Vagina (tissue), 2 donors: ENCODE measurements around the gene ARFGAP3. TPM values are rescaled to one million over a fixed set of nuclear protein-coding genes. Genes with fewer than 3 reads are reported as not detected.

Experiments used
- DNase-seq, 2 donors: peaks; one replicate each; pipeline ENCODE4 v3.0.0-alpha.2; 2017; ENCODE audit errors: extremely low spot score in 2 of 2
- H3K27ac ChIP-seq: fragments of 200-600 bp; sonication (generic); one replicate; pipeline ENCODE4 v1.5.1; 2019
- H3K27me3 ChIP-seq: fragments of 200-600 bp; sonication (generic); one replicate; pipeline ENCODE4 v1.5.1; 2019
- H3K36me3 ChIP-seq, 2 donors: fragments of 200-600 bp; sonication (generic); one replicate each; pipeline ENCODE4 v1.5.1; 2017 to 2019
- H3K4me1 ChIP-seq: fragments of 200-600 bp; sonication (generic); one replicate; pipeline ENCODE4 v1.5.1; 2019
- H3K4me3 ChIP-seq, 2 donors: fragments of 200-600 bp; sonication (generic); 1 replicate in 1 of 2; 2 replicates in 1 of 2; pipeline ENCODE4 v1.5.1; 2016 to 2019
- H3K9me3 ChIP-seq: fragments of 200-600 bp; sonication (generic); one replicate; pipeline ENCODE4 v1.5.1; 2019
- POLR2A ChIP-seq, 2 donors: fragments of 450-650 bp; IDR thresholded peaks; one replicate each; pipeline ENCODE4 v1.6.1; 2017; ENCODE audit warnings: antibody characterized with exemption in 2 of 2, mild to moderate bottlenecking in 2 of 2, moderate library complexity in 2 of 2
- POLR2AphosphoS5 ChIP-seq, 2 donors: sonication (generic); formaldehyde crosslinking; IDR thresholded peaks; one replicate each; pipeline ENCODE4 v1.9.0; 2017; ENCODE audit warnings: antibody characterized with exemption in 2 of 2, mild to moderate bottlenecking in 2 of 2, low read depth in 1 of 2; ENCODE audit not compliant: insufficient read depth in 1 of 2
- intact Hi-C: fragments of 100-400 bp; cut with DNase I; formaldehyde crosslinking; loops from one replicate; pipeline ENCODE4 v1.15.1; 2023
- total RNA-seq: library from RNA; depleted of rRNA; stranded (reverse); fragments of >200 nt; gene quantifications from one replicate; pipeline ENCODE4 v1.2.3, GENCODE V29; 2016
- TF ChIP-seq, protein P1 (sequence below), 3 experiments: fragments of 450-650 bp in 2 of 3; fragments of 200-600 bp in 1 of 3; sonication (generic) in 1 of 3; IDR thresholded peaks; one replicate each; pipeline ENCODE4 v1.5.1; 2017 to 2019; ENCODE audit warnings: antibody characterized with exemption in 3 of 3, mild to moderate bottlenecking in 2 of 3, moderate library complexity in 2 of 3

Gene ARFGAP3
- total RNA-seq, 1 donor from 2014 or later, result 28.0 TPM

DNA sequence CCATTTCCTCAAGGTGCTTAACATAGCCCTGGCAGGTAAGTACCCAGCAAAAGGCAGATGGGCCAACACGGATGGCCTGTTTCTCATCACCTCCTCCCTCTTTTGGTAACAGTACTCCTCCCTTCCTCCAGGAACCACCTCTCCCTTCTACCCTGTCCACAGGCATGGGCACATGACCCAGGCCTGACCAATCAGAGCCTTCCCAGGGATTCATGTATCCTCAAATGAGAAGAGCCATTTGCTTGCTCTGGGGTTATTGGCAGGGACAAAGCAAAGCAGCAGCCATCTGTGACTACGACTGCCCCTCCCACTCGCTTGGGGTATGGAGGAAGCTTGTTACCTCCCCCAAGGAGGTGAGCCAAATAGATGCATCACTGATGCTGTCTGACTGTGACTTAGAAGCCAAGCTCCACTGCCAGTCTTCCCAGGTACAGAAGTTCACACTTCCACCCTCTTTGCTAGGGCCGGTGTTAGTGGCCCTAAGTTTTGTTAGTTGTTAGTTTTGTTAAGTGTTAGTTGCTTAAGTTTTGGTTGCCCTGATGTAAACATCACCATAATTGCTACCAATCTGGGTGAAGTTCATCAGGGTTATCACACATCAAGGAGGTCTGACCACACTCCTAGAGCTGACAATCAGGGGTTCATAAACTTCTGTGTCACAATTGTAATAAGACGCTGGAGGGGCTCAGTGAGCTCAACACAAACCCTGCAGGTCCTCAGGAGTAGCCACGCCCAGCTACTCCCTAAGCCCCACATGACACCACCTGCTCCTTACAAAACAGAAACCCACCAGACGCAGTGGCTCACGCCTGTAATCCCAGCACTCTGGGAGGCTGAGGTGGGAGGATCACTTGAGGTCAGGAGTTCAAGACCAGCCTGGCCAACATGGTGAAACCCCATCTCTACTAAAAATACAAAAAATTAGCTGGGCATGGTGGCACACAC, 57.3 kb downstream of the ARFGAP3 start:
- H3K4me1 ChIP-seq, result no peaks in the 10 kb centered on the region
- no peak overlapping the region for H3K27ac ChIP-seq
- DNase-seq, result no peak
- no peaks in the 10 kb centered on the region for H3K27me3 ChIP-seq
- peaks cover 0 to 28% of the 10 kb centered on the region in 2 donors for H3K36me3 ChIP-seq
- TF ChIP-seq POLR2A (IDR thresholded peaks at IDR 0.05) (no peak), POLR2AphosphoS5 (IDR thresholded peaks at IDR 0.05; ENCODE audit: insufficient read depth in 1 of 2, low read depth in 1 of 2) (no peak)
- no peak overlapping the region for H3K4me3 ChIP-seq
- H3K9me3 ChIP-seq, result no peaks in the 10 kb centered on the region
- intact Hi-C loops, result no loop called here

DNA sequence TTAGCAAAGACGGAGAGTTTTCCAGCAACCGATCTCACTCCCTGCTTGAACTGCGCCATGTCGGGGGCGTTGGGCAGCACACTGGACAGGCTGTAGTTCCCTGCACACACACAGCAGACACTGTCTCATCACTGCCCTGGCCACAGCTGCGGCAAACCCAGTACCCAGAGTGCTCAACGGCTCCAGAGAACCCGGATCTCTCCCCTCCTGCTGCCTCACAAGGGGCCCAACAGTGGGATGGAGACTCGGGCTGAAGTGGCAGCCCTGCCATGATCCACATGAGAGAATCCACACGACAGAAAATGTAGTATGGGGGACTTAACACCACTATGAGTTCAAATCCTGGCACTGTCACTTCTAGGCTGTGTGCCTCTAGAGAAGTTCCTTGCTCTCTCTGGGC, 58.0 kb downstream of the ARFGAP3 start:
- peaks cover 0 to 28% of the 10 kb centered on the region in 2 donors for H3K36me3 ChIP-seq
- no peak overlapping the region for H3K4me3 ChIP-seq
- TF ChIP-seq POLR2AphosphoS5 (IDR thresholded peaks at IDR 0.05; ENCODE audit: insufficient read depth in 1 of 2, low read depth in 1 of 2), result no peak
- TF ChIP-seq POLR2A (IDR thresholded peaks at IDR 0.05), result no peak
- TF ChIP-seq, protein P1, sequence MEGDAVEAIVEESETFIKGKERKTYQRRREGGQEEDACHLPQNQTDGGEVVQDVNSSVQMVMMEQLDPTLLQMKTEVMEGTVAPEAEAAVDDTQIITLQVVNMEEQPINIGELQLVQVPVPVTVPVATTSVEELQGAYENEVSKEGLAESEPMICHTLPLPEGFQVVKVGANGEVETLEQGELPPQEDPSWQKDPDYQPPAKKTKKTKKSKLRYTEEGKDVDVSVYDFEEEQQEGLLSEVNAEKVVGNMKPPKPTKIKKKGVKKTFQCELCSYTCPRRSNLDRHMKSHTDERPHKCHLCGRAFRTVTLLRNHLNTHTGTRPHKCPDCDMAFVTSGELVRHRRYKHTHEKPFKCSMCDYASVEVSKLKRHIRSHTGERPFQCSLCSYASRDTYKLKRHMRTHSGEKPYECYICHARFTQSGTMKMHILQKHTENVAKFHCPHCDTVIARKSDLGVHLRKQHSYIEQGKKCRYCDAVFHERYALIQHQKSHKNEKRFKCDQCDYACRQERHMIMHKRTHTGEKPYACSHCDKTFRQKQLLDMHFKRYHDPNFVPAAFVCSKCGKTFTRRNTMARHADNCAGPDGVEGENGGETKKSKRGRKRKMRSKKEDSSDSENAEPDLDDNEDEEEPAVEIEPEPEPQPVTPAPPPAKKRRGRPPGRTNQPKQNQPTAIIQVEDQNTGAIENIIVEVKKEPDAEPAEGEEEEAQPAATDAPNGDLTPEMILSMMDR (IDR thresholded peaks at IDR 0.05), result no peak
- intact Hi-C loops, result no loop called here
- H3K9me3 ChIP-seq, result no peaks in the 10 kb centered on the region
- no peak overlapping the region for H3K27ac ChIP-seq
- no peak for DNase-seq
- H3K27me3 ChIP-seq, result no peaks in the 10 kb centered on the region
- H3K4me1 ChIP-seq, result no peaks in the 10 kb centered on the region

DNA sequence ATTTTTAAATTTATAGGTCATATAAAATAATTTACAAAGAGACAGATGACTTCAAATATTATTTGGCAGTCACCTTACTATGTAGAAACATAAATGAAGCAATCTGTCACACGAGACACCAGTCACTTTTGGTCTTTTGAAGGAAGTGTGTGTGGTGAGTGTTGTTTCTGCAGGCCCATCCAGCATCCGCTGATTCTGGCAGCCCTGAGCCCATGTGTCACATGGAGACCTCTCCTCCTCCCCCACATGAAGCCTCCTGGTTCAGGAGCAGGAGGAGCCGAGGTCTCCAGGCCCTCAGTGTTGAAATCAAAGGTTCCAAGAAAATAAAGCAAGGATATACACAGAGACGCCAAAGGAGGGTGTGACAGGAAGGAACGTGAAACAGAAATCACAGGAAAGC, 60.1 kb downstream of the ARFGAP3 start:
- intact Hi-C loops, result no loop called here
- Histone ChIP-seq H3K36me3 (peaks cover 0 to 26% of the 10 kb centered on the region in 2 donors), H3K9me3 (no peaks in the 10 kb centered on the region), H3K27me3 (no peaks in the 10 kb centered on the region), H3K4me1 (peaks cover 4% of the 10 kb centered on the region), H3K27ac (no peak overlapping the region), H3K4me3 (no peak overlapping the region)
- TF ChIP-seq POLR2A (IDR thresholded peaks at IDR 0.05), result no peak
- TF ChIP-seq POLR2AphosphoS5 (IDR thresholded peaks at IDR 0.05; ENCODE audit: insufficient read depth in 1 of 2, low read depth in 1 of 2), result peak in 1 of 2 donors; percentile 12
- no peak for DNase-seq

DNA sequence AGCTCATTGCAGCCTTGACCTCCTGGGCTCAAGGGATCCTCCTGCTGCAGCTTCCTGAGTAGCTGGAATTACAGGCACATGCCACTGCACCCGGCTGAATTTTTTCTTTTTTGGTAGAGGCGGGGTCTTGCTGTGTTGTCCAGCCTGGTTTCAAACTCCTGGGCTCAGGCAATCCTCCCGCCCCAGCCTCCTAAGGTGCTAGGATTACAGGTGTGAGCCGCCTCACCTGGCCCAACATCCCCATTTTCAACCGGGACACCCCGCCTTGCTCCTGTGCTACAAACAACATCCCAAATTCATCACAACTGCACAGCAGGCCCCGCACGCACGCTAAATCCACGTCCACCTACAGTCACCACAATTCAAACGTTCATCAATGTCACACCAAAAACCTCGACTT, 61.0 kb downstream of the ARFGAP3 start:
- Histone ChIP-seq H3K27me3 (no peaks in the 10 kb centered on the region), H3K27ac (no peak overlapping the region), H3K36me3 (peaks cover 0 to 17% of the 10 kb centered on the region in 2 donors), H3K4me3 (no peak overlapping the region), H3K4me1 (peaks cover 13% of the 10 kb centered on the region), H3K9me3 (no peaks in the 10 kb centered on the region)
- intact Hi-C loops, result no loop called here
- DNase-seq, result no peak
- no peak for TF ChIP-seq POLR2AphosphoS5 (IDR thresholded peaks at IDR 0.05; ENCODE audit: insufficient read depth in 1 of 2, low read depth in 1 of 2)
- no peak for TF ChIP-seq POLR2A (IDR thresholded peaks at IDR 0.05)

DNA sequence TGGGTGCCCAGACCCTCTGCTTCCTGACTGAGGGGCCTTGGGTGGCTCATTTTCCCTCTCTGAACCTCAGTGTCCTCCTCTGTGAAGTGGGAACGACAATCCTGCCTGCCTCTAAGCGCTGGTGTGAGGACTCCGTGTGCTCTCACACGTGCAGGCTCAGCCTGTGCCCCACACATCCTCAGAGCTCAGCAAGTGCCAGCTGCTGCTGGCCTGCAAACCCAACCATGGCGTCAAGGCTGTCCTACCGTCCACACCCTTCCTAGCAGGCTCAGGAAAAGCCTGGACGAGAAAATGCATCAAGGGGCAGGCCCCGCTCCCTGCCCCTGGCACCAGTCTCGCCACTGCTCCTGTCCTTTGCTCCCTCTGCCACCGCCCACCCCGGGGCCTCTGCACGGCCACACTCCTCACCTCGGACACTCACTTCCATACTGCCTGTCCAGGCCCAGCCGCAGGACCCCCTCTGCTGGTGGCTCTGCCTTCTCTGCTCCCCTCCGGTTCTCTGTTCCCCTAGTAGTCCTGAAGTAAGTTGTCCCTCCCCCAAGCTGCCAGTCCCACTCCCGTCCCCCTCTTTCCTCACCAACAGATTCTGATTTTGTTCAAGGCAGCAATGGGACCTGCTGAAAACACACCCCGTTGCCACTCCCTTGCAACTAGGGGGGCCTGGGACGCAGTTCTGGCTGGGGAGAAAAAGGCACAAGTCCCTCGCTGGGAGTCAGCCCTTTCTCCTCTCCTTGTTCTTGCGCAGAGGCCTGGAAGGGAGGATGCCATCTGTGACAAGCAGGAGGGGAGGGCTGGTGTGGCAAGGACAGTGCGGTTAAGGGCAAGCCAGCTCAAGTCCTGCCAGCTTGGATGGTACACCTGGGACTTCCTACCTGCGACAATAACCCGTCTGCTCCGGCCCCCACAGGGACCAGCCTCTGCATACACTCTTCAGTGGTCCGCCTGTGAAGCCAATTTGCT, 62.2 kb downstream of the ARFGAP3 start:
- Histone ChIP-seq H3K4me3 (no peak overlapping the region), H3K9me3 (no peaks in the 10 kb centered on the region), H3K4me1 (peaks cover 17% of the 10 kb centered on the region), H3K27me3 (no peaks in the 10 kb centered on the region), H3K36me3 (peaks cover 0 to 8% of the 10 kb centered on the region in 2 donors), H3K27ac (peak overlapping the region; percentile 13)
- intact Hi-C loops, result loop anchor here (1.0 kb wide), 1 partner anchor 37 kb away; no protein-coding TSS in a partner anchor
- DNase-seq, result no peak
- TF ChIP-seq, protein P1 (IDR thresholded peaks at IDR 0.05), result no peak
- no peak for TF ChIP-seq POLR2AphosphoS5 (IDR thresholded peaks at IDR 0.05; ENCODE audit: insufficient read depth in 1 of 2, low read depth in 1 of 2)
- no peak for TF ChIP-seq POLR2A (IDR thresholded peaks at IDR 0.05)

DNA sequence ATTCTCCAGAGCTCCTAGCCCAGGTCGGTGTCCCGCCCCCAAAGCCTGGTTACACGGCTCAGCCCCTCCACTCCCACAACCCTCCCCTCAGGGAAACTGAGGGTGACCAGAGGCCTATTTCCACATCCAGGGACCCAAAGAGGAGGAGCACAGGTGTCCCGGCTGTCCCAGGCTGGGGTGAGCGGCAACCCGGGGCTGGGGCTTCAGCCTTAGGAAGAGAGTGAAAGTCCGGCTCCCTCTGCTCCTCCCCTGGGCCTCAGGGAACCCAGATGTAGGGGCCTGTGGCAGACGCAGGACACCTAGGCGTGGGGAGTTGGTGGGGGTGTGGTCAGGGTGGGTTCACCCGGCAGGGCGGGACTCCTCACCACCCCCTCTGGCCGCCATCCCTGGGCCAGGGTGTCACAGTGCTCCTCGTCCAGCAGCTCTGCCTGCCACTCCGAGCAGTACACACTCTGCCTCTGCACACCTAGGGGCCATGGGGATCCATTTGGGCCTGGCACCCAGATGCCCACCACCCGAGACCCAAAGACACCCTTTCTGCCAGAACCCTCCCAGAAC, 63.1 kb downstream of the ARFGAP3 start:
- Histone ChIP-seq H3K4me3 (no peak overlapping the region), H3K27me3 (no peaks in the 10 kb centered on the region), H3K36me3 (peaks cover 0 to under 1% of the 10 kb centered on the region in 2 donors), H3K27ac (no peak overlapping the region), H3K4me1 (peaks cover 17% of the 10 kb centered on the region), H3K9me3 (no peaks in the 10 kb centered on the region)
- intact Hi-C loops, result loop anchor here (1.0 kb wide), 1 partner anchor 38 kb away; no protein-coding TSS in a partner anchor
- DNase-seq, result no peak
- TF ChIP-seq POLR2AphosphoS5 (IDR thresholded peaks at IDR 0.05; ENCODE audit: insufficient read depth in 1 of 2, low read depth in 1 of 2) (no peak), POLR2A (IDR thresholded peaks at IDR 0.05) (no peak)
- TF ChIP-seq, protein P1 (IDR thresholded peaks at IDR 0.05), result no peak
